ENCODE measurements around the gene C20orf204. TPM values are rescaled to one million over a fixed set of nuclear protein-coding genes. Genes with fewer than 3 reads are reported as not detected.

The C20orf204 gene
- total RNA-seq, 2 donors from 2014 or later, result 4.0 to 4.1 TPM

DNA sequence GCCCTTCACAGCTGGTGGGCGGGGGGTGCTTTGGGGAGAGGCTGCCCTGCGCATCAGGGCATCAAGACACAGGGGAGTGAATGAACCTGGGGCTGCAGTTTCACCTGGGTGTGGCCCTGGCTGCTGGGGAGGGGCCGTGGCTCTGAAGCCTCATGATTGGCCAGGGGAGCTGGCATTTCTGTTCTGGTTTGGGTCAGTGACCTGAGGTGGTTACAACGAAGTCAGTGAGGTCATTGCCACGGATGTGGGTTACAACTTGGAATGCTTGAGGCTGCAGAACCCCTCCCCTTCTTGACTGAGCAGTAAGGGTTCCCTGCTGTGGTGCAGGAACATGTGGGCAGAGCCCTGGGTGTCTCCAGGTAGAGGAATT lies 30.0 kb downstream of the C20orf204 start:
- Mint-ChIP-seq H3K4me3 (no peak overlapping the region), H3K4me1 (peaks cover 14% of the 10 kb centered on the region), H3K9me3 (no peaks in the 10 kb centered on the region), H3K27me3 (ENCODE audit: insufficient read depth) (peaks cover 3% of the 10 kb centered on the region), H3K27ac (no peak overlapping the region), H3K36me3 (ENCODE audit: low read depth) (no peaks in the 10 kb centered on the region)
- Histone ChIP-seq H3K9me3 (ENCODE audit: control insufficient read depth, low read length) (no peaks in the 10 kb centered on the region), H3K4me1 (ENCODE audit: control insufficient read depth, insufficient read depth, low read length) (no peaks in the 10 kb centered on the region), H3K27me3 (ENCODE audit: control insufficient read depth, insufficient read depth, low read length, poor library complexity, severe bottlenecking) (no peaks in the 10 kb centered on the region), H3K27ac (ENCODE audit: low read depth, low read length) (no peak overlapping the region), H3K36me3 (ENCODE audit: control insufficient read depth, insufficient read depth, low read length) (no peaks in the 10 kb centered on the region), H3K9ac (ENCODE audit: extremely low read depth, low read length, poor library complexity, severe bottlenecking) (no peak overlapping the region), H3K4me3 (ENCODE audit: low read length) (no peak overlapping the region)
- 44 to 57% methylated on average over 4 to 5 of the region's 5 CpGs for WGBS, 2 experiments (ENCODE audit: insufficient coverage in 1 of 2, insufficient read length in 1 of 2)
- TF ChIP-seq, protein P1, sequence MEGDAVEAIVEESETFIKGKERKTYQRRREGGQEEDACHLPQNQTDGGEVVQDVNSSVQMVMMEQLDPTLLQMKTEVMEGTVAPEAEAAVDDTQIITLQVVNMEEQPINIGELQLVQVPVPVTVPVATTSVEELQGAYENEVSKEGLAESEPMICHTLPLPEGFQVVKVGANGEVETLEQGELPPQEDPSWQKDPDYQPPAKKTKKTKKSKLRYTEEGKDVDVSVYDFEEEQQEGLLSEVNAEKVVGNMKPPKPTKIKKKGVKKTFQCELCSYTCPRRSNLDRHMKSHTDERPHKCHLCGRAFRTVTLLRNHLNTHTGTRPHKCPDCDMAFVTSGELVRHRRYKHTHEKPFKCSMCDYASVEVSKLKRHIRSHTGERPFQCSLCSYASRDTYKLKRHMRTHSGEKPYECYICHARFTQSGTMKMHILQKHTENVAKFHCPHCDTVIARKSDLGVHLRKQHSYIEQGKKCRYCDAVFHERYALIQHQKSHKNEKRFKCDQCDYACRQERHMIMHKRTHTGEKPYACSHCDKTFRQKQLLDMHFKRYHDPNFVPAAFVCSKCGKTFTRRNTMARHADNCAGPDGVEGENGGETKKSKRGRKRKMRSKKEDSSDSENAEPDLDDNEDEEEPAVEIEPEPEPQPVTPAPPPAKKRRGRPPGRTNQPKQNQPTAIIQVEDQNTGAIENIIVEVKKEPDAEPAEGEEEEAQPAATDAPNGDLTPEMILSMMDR (conservative IDR thresholded peaks at IDR 0.05), result no peak
- DNase-seq, result peak; percentile 80

DNA sequence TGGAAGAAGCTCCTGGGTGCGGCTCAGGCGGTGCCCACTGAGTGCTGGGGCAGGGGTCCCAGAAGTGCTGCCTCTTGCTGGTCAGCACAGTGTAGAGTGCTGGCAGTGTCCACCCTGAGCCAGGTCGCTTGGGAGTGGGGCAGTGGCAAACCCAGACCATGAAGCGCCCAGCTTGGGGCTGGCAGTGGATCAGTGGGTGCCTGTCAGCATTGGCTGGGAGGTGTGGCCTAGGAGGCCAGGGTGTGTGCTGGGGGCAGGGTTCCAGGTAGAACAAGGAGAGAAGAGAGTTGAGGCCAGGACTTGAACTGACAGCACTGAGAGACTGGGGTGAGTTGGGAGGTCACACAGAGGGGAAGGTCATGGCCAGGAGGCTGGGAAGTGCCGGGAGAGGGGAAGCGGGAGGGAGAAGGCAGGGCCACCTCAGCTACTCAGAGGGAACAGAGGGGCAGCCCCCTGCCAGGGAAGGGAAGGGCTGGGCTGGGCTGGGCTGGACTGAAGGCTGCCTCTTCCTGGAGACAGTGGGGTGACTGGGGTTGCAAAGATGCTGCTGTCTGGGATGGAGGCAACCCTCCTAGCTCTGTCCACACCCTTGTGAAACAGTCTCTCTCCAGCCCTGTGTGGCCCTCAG lies 31.1 kb downstream of the C20orf204 start:
- Mint-ChIP-seq H3K36me3 (ENCODE audit: low read depth) (no peaks in the 10 kb centered on the region), H3K27ac (no peak overlapping the region), H3K4me3 (no peak overlapping the region), H3K9me3 (no peaks in the 10 kb centered on the region), H3K4me1 (peaks cover 14% of the 10 kb centered on the region), H3K27me3 (ENCODE audit: insufficient read depth) (peaks cover 3% of the 10 kb centered on the region)
- no peak overlapping the region for H3K4me3 ChIP-seq (ENCODE audit: low read length)
- H3K9ac ChIP-seq (ENCODE audit: extremely low read depth, low read length, poor library complexity, severe bottlenecking), result no peak overlapping the region
- H3K9me3 ChIP-seq (ENCODE audit: control insufficient read depth, low read length), result no peaks in the 10 kb centered on the region
- 85 to 88% methylated on average over 4 to 6 of the region's 6 CpGs for WGBS, 2 experiments (ENCODE audit: insufficient coverage in 1 of 2, insufficient read length in 1 of 2)
- no peaks in the 10 kb centered on the region for H3K36me3 ChIP-seq (ENCODE audit: control insufficient read depth, insufficient read depth, low read length)
- DNase-seq, result no peak
- TF ChIP-seq, protein P1 (conservative IDR thresholded peaks at IDR 0.05), result no peak
- no peaks in the 10 kb centered on the region for H3K4me1 ChIP-seq (ENCODE audit: control insufficient read depth, insufficient read depth, low read length)
- H3K27ac ChIP-seq (ENCODE audit: low read depth, low read length), result no peak overlapping the region
- H3K27me3 ChIP-seq (ENCODE audit: control insufficient read depth, insufficient read depth, low read length, poor library complexity, severe bottlenecking), result no peaks in the 10 kb centered on the region

DNA sequence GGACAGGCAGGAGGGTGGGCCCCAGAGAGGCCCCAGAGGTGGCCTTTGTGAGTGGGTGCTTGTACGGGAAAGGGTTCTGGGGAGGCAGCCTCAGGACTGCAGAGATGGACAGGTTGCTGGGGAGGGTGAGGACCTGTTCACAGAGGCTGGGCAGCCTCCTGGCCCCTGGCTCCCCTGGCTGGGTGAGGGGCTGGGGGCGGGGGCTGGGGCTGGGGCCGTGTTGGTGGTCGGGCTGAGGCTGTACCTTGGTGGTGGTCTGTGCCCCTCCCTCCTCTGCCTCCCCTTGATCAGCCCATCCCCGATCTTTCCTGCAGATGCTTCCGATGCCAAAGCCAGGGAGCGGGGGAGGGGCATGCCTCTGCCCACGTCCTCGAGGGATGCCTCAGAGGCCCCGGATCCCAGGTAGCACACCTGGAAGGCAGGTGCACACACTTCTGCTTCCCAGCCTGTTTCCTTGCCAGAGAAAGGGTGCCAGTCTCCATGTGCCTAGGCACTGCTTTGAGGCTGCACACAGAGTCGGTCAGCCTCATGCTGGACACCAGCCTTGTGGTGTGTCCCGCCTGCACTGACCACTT lies 31.8 kb downstream of the C20orf204 start:
- H3K27ac Mint-ChIP-seq, result no peak overlapping the region
- peaks cover 3% of the 10 kb centered on the region for H3K27me3 Mint-ChIP-seq (ENCODE audit: insufficient read depth)
- H3K4me3 ChIP-seq (ENCODE audit: low read length), result no peak overlapping the region
- H3K9me3 ChIP-seq (ENCODE audit: control insufficient read depth, low read length), result no peaks in the 10 kb centered on the region
- H3K27me3 ChIP-seq (ENCODE audit: control insufficient read depth, insufficient read depth, low read length, poor library complexity, severe bottlenecking), result no peaks in the 10 kb centered on the region
- 90 to 94% methylated on average over 8 to 12 of the region's 12 CpGs for WGBS, 2 experiments (ENCODE audit: insufficient coverage in 1 of 2, insufficient read length in 1 of 2)
- peaks cover 14% of the 10 kb centered on the region for H3K4me1 Mint-ChIP-seq
- no peak overlapping the region for H3K9ac ChIP-seq (ENCODE audit: extremely low read depth, low read length, poor library complexity, severe bottlenecking)
- no peaks in the 10 kb centered on the region for H3K4me1 ChIP-seq (ENCODE audit: control insufficient read depth, insufficient read depth, low read length)
- H3K27ac ChIP-seq (ENCODE audit: low read depth, low read length), result no peak overlapping the region
- H3K36me3 Mint-ChIP-seq (ENCODE audit: low read depth), result no peaks in the 10 kb centered on the region
- TF ChIP-seq, protein P1 (conservative IDR thresholded peaks at IDR 0.05), result no peak
- no peak for DNase-seq
- no peak overlapping the region for H3K4me3 Mint-ChIP-seq
- H3K36me3 ChIP-seq (ENCODE audit: control insufficient read depth, insufficient read depth, low read length), result no peaks in the 10 kb centered on the region
- H3K9me3 Mint-ChIP-seq, result no peaks in the 10 kb centered on the region
